Superior temporal gyrus (tissue), 1 donor: ENCODE data around the gene RBX1.

Experiments
- DNase-seq: peaks from one replicate; pipeline ENCODE4 v3.0.0-alpha.2; 2016; ENCODE audit errors: extremely low spot score

RBX1 gene

DNA sequence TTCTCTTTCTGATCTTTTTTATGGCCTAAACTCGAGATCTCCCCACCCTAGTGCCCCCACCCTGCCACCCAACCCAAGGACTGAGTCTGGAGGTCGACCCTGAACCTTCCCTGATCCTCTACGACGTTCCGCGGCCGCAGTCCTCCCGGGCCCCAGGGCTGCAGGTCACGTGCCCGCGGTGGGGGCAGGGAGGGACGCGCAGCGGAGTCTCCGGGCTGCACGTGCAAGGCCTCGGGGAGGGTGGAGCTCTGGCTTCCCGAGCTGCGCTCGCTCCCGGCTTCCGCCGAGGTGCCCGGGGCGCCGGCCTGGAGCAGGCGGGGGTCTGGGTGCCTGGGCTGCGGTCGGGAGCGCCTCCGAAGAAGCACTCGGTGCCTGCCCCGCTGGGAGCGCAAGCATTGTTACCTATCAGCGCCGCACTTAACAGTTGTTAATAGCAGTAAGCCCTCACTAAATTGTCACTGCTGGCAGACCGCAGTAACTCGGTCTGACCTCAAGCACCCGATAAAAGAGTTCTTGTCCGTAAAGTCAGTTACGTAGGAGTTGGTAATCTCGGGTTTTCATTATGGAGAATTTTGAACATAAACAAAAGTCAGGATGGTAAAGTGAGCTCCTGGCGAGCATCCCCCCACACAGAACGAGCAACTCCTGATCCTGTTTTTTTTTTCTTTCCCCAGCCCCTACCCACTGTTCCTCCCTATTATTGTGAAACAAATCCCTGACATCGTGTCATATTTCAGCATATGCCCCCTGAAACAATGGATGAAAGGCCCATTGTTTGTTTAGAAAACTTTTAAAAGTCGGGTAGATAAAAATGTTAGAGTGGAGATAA, 71.5 kb downstream of the RBX1 start:
- DNase-seq: peak; percentile 48
